ENCODE measurements around the gene ATP8A1. TPM values are rescaled to one million over a fixed set of nuclear protein-coding genes. Genes with fewer than 3 reads are reported as not detected.
"Not testable (repeated sequence)": the region's sequence is repeated elsewhere in the genome, so short reads cannot be mapped to it uniquely, and the experiment has no call there.

Gene ATP8A1
- 0.06 TPM in 2 replicates for total RNA-seq (2014; rRNA removed)
- polyA plus RNA-seq (2012), result 0.02 TPM

DNA sequence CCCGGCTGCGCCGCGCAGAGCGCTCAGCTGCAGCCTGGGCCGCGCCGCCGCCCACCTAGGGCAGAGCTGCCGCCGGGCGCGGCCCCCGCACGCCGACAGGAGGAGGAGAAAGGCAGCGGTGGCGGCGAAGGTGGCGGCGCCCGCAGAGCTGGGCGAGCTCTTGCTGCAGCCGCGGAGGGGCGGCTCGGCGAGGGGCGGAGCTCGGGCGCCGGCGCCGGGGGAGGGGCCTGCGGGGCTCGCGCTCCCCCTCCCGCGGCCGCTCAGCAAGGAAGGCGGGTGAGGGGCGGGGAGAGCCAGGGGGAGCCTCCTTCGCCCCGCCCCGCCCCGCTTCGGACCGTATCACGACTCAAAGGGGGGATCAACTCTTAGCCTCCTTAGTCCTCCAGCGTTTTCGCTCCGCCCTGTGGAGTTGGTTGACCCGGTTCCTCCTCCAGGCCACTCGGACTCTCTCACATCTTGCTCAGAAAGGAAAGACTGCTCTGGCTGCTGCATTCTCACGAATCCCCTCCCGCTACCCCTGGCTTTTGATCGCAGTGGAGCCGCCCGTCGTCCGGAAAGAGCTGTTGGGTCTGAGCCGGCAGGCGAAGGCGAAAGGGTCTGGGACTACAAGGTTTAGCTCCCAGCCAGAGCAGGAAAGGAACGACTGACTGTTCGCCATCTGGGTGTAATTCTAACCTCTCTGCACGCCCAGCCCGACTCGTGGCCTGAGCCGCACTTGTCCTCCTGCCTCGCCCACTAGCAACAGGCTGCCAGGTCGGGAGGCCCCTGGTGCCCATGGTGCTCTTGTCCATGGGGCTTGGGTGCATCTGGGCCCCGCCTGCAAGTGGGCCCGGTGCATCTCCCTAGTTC, at the start of gene ATP8A1:
TSS of gene ATP8A1 (minus strand) at position 162 of the 849 bp plus-strand sequence. CDS start 232 bp downstream, outside the sequence.
- DNase-seq (ENCODE audit: low read depth), result peak; percentile 61

DNA sequence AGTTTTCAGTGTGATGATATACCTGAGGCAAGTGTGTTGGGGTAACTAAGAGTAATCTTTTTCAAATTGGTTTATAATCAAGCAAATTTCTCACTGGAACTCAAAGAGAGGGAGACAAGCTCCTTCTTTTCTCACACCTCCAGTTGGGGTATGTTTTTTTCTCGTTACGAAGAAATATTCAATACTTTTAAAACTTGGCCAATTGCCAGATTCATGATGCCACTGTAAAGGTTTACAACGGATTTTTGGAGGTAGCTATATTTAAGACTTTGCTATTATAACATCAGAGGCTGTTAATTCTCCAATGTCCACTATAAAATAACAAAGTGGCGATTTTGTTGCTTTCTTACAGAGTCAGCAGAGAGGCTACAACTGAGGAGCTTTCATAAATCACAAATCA, 49.2 kb upstream of the ATP8A1 start:
- DNase-seq (ENCODE audit: low read depth), result no peak

DNA sequence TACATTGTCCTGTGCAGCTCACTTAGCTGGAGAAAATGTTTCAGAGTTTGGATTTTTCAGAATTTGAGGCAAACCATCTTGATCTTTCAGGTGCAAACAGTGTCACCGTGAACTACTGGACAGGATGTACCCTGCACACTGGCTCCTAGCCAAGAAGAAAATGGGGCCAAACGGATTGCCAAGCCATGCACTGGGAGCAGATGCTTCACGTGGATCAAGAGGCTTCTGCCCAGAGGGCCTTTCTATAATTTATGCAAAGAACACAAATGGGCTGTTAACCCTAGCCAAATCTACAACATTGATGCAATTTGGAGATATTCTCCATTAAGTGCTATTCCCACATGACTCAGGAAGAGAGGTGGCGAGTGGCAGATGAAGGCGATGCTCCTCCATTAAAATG, 46.9 kb upstream of the ATP8A1 start:
- no peak for DNase-seq (ENCODE audit: low read depth)

DNA sequence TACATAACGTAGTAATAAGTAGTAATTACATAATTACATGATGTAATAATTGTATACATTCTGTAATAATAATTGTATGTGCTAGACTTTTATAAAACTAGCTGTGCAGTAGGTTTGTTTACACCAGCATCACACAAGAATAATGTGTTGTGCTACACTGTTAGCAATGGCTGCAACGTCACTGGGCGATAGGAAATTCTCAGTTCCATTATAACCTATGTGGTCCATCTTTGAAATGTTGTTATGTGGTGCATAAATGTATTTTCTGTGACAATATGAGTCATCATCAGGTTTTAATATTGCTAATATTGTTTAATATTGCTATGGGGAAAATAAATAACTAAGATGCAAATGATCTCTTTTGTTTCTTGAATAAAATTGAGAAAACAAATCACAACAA, 46.0 kb upstream of the ATP8A1 start:
- no peak for DNase-seq (ENCODE audit: low read depth)

- DNase-seq (ENCODE audit: low read depth), result not testable (repeated sequence)
These were observed 44.9 kb upstream of the ATP8A1 start for GRCh38 chr4:42701780-42702179.

DNA sequence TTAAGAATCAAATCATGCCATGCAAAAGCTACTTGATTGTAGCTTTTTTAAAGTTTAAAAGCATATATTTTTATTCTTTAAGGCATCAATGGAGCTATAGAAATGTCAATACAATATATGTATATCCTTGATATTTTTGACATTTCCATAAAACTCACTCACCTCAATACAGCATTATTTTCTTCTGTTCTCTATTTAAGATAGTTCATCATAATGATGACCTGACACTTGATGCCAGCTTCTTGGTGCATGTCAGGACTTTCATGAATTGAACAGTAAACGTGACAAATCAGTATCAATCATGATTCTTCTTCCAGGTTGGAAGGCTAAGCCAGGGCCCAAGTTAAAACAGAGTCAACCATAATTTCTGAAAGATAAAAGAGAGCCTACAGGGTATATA, 33.6 kb upstream of the ATP8A1 start:
- no peak for DNase-seq (ENCODE audit: low read depth)

DNA sequence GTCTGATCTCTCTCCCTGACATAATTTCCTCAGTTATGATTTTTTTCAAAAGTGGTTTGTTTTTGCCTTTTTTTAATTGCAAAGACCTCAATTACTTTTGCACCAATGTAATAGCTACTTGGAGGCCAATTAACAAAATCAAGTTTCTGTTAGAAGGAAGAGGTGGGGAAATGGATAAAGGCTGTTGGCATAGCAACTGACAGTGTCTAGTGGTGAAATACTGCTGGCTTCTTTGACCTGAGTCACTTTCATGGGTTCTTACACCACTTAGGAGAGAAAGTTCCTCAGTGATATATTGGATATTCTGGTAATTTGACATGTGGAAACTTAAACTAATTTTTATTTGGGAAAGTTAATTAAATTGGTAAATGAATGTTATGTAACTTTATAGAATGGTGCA, 26.5 kb upstream of the ATP8A1 start:
- no peak for DNase-seq (ENCODE audit: low read depth)

- DNase-seq (ENCODE audit: low read depth), result no peak
These were observed 21.6 kb upstream of the ATP8A1 start for GRCh38 chr4:42678512-42678911.

- no peak for DNase-seq (ENCODE audit: low read depth)
These were observed 19.4 kb upstream of the ATP8A1 start for GRCh38 chr4:42676066-42676951.

- DNase-seq (ENCODE audit: low read depth), result no peak
These were observed 16.1 kb upstream of the ATP8A1 start for GRCh38 chr4:42673082-42673425.

DNA sequence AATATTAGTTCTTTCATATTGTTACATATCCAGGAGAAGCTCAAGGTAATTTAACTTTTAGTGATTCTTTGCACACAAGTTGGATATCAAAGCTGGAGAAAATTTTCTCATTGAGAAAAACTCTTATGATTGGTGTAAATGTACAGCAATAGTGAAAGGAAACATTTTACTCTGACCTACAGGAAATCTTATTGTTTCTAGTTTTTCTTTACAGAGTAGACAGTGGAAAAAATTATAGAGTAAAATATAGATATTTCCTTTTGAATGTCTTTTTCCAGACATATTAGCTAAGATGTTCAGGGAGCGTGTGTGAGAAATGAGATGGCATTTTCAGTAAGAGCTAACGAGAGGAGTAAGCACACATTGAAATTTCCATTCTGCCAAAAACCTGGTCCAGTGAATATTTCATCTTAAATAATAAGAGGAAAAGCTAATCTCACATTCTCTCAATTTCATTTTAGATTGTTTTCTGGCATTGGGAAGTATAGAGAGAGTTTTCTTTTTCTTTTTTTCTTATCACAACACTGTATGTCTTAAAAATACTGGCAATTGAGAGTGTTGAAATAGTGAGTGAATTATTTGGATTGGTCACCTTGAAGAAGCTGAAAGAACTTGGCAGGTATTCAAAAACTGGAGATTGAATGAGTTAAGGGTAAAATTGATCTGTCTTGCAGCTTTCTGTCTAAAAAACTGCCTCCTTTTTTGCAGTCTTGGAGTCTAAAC, 15.6 kb upstream of the ATP8A1 start:
- no peak for DNase-seq (ENCODE audit: low read depth)

DNA sequence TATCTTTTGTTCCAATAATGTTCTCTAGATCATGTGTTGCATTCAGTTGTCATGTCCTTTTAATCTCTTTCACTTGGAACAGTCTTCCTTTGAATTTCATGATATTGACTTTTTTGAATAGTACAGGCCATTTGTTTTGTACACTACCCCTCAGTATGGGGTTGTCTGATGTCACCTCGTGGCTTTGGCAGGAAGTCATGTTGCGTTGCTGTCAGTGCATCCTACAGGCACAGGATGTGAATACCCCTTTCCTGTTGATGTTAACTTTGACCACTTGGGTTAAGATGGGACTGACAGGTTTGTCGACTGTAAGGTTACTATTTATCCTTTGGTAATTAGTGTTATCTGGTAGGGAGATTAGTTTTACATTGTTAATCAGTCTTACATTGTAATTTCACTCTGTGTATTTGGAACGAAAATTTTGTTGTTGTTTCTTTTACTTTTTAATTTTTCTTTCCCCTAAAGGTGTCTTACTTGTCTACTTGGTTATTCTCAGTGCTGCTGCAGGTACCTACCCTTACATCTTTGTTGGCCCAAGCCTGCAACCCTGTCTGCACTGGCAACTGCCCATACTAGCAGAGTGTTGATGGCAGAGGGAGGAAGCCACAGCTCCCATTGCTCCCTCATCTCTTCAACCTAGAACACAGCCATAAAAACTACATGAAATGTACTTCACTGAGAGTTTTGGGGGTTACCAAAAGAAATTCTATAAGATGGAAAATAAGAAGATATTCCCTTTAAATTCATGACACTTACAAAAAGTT, 14.7 kb upstream of the ATP8A1 start:
- no peak for DNase-seq (ENCODE audit: low read depth)

- no peak for DNase-seq (ENCODE audit: low read depth)
These were observed 1.4 kb upstream of the ATP8A1 start for GRCh38 chr4:42658261-42658660.

GRCh38 chr4:42656679-42656943, 294 bp downstream of the ATP8A1 start:
- DNase-seq (ENCODE audit: low read depth), result no peak

GRCh38 chr4:42655921-42656678, 805 bp downstream of the ATP8A1 start:
- no peak for DNase-seq (ENCODE audit: low read depth)

DNA sequence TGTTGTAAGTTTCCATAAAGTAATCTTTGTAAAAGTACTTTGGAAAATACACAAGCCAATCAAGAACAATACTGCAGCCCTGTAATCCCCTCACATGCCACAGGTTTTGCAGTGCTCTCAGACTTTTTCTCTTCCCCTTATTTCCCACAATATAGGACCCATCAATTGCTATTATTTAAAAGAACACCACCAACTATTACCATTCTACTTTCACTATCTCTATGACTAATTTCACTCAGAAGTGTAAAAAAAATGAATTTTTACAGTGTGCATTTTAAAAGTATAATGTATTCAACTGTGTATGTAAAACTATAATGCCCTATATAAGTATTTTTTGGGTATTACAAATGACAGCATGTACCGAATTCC, 1.7 kb downstream of the ATP8A1 start:
- DNase-seq (ENCODE audit: low read depth), result no peak

- peak; percentile 67 for DNase-seq (ENCODE audit: low read depth)
These were observed 2.2 kb downstream of the ATP8A1 start for GRCh38 chr4:42654631-42655268.

GRCh38 chr4:42653626-42654560, 3.0 kb downstream of the ATP8A1 start:
- no peak for DNase-seq (ENCODE audit: low read depth)

All from LHCN-M2 (cell line).